ENCODE data around the gene SLC47A1.
"Not testable (repeated sequence)": the region's sequence is repeated elsewhere in the genome, so short reads cannot be mapped to it uniquely, and the experiment has no call there.

Gene SLC47A1

GRCh38 chr17:19561697-19562318, 28.2 kb downstream of the SLC47A1 start:
- no peak for DNase-seq

DNA sequence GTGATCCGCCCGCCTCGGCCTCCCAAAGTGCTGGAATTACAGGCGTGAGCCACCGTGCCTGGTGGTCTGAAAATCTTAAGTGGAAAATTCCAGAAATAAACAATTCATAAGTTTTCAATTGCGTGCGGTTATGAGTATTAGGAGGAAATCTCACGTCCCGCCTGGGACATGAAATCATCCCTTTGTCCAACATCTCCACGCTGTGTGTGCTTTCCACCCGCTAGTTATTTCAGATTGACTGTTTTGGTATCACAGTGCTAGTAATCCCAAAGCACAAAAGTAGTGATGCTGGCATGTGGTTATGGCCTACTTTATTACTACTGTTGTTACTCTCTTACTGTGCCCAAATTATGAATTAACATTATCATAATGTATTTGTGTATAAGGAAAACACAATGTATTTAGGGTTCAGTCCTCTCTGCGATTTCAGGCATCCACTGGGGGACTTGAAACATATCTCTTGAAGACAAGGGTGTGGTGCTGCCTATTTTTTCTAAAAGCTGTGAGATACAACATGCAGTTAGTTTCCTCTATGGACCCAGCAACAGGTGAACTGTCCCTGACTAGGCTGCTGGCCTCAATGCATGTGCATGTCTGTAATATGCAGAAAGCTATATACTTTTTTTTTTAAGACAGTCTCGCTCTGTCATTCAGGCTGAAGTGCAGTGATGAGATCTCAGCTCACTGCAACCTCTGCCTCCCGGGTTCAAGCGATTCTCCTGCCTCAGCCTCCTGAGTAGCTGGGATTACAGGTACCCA, 32.3 kb downstream of the SLC47A1 start:
- DNase-seq: no peak

- DNase-seq: no peak
Observed at GRCh38 chr17:19567216-19568015, 33.8 kb downstream of the SLC47A1 start.

- no peak for DNase-seq
Observed at GRCh38 chr17:19568016-19568350, 34.3 kb downstream of the SLC47A1 start.

- no peak for DNase-seq
Observed at GRCh38 chr17:19569785-19570543, 36.3 kb downstream of the SLC47A1 start.

DNA sequence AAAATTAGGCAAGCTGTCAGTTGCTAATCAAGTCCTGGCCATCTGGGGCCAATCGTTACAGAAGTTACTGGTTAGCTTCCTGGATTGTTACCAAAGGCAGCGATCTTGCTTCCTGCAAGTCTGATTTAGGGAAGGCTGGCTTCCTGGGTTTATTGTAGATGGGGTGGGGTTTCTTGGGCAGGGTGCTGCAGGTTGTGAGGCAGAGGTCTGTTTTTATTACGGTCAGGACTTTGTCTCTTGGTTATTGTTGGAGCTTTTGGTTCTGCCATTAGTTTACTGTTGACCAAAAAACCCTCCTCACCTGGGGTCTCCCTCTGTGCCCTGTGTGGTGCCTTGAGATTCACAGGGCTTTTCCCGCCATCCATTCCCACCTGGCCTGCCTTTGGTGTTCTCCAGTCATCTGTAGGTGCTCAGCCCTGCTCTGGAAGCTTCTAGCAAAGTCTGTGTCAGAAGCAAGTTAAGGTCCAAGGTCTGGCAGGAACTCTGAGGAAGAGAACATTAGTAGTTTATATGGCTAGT, 36.9 kb downstream of the SLC47A1 start:
- DNase-seq: no peak

DNA sequence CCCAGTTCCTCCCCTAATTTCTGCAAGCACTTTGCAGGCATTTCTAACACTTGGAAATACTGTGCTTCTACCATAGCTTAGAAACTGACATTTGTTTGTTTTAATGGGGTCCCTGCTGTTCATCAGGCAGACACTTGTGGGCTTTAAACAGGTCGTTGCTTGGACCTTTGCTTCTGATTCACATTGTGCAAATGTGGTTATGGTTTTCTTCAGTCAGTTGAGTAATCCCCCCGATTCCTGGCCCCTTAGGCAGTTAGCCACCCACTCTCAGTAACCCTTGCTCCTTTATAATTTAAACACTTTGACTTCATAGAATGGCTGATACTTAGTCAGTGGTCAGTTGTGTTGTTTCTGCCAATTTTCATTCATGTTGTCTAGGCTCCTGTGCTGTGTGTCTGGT, 39.4 kb downstream of the SLC47A1 start:
- DNase-seq: no peak

DNA sequence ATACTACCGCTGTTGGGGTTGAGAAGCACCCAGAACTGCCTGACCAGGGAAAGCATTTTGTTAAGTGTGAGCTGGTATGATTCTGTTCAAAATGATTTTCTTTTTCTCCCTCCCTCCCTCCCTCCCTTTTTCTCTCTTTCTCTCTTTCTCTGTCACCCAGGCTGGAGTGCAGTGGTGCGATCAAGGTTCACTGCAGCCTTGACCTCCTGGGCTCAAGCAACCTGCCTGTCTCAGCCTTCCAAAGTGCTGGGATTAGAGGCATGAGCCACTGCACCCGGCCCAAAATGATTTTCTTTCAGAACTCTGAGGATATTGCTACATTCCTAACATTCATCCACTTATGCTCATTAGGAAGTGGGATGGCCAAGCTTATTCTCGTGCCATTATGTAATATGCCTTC, 41.3 kb downstream of the SLC47A1 start:
- DNase-seq: no peak

- no peak for DNase-seq
Observed at GRCh38 chr17:19578545-19578944, 44.9 kb downstream of the SLC47A1 start.

- no peak for DNase-seq
Observed at GRCh38 chr17:19579192-19579761, 45.6 kb downstream of the SLC47A1 start.

DNA sequence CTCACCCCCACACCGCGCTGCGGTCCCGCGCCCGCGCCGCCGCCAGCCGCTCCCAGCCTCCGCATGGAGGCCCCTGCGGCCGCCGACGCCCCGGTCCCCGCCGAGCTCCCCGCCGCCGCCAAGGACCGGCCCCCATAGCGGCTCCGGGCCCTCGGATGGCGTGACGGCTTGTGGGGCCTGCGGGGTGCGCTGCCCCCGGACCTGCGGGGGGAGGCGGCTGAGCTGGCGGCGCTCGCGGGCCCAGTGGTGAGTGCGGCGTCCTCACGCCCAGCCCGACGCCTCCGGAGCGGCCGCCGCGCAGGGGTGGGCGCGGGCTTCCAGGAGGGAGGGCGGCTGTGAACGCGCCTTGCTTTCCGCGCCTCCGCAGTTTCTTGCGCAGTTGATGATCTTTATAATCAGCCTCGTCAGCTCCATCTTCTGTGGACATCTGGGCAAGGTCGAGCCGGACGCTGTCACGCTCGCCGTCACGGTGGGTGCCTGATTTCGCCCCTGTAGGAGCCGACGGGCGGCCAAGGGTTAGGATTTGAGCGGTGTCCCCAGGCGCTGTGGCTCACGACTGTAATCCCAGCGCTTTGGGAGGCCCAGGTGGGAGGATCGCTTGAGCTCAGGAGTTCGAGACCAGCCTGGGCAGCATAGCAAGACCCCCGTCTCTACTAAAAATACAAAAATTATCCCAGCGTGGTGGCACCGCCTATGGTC, 46.4 kb downstream of the SLC47A1 start:
- DNase-seq: no peak

GRCh38 chr17:19580566-19580920, 46.9 kb downstream of the SLC47A1 start:
- not testable (repeated sequence) for DNase-seq

- not testable (repeated sequence) for DNase-seq
Observed at GRCh38 chr17:19582152-19582551, 48.5 kb downstream of the SLC47A1 start.

- no peak for DNase-seq
Observed at GRCh38 chr17:19583871-19584270, 50.2 kb downstream of the SLC47A1 start.

- DNase-seq: no peak
Observed at GRCh38 chr17:19590451-19590850, 56.8 kb downstream of the SLC47A1 start.

GRCh38 chr17:19590912-19591551, 57.4 kb downstream of the SLC47A1 start:
- DNase-seq: no peak

DNA sequence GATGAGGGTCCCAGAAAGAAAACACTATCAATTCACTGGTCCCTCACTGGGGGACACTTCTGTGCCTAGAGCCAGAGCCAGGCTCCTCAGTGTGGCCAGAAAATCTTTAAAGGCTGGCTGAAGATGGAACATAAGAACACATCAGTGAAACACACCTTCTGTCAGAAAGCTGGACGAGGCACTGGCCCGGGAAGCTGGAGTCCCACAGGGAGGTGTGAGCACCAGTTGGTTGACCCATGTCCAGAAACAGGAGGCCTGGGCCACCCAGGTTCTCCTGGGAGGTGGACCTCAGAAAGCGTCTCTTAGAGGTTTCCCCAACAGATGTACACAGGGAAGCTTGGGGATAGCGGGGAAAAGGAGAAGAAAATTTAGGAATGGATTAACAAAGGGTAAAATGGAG, 58.7 kb downstream of the SLC47A1 start:
- no peak for DNase-seq

GRCh38 chr17:19596869-19597268, 63.2 kb downstream of the SLC47A1 start:
- DNase-seq: no peak

GRCh38 chr17:19610311-19610710, 76.7 kb downstream of the SLC47A1 start:
- no peak for DNase-seq

DNA sequence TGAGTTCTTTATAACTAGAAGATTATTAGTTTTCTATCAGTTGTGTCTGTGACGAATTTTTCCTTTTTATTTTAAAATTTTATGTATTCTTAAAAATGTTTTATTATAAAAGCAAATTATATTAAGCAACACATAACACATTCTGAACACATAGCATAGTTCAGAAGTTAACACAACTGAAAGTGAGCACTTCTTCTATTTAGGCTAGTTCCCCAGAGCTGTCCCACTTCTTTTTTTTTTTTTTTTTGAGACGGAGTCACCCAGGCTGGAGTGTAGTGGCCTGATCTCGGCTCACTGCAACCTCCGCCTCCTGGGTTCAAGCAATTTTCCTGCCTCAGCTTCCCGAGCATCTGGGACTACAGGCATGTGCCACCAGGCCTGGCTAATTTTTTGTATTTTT, 77.2 kb downstream of the SLC47A1 start:
- no peak for DNase-seq

DNA sequence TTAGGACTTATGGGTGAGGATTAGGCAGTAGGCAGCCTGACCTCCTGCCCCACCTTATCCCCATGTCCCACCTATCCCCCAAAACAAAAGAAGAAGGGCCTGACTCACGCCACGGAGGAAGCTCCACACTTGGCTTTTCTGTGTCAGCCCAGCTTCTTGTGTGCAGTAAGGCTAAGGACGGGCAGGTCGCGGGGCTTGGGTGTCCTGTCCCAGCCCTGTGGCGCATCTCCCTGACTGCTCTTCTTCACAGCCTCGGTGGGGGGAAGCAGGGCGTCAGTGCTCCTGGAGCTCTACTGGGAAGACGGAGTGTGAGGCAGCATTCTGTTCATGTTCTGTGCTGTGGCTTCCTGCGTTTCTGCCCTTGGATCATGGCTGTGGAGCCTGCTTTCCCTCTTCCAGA, 80.3 kb downstream of the SLC47A1 start:
- no peak for DNase-seq

DNA sequence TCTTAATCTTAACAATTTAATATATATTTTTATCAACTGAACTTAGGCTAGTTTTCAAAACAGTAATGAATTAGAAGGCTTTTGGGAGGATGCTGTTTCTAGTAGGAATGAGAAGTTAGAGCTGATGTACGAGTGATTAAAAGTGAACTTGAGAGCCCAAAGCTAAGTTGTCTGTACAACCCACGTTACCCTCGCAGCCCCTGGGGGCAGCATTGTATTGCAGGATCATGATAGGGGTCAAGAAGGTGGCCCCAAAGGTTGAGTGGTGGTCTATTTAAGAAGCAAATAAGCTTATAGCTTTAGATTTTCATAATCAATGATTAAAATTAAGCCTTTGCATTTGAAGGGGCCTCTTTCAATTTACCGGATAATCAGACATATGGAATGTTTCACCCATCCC, 81.2 kb downstream of the SLC47A1 start:
- DNase-seq: no peak

All from NCI-H187 treated with DMSO at 0.1 percent for 48 hours (cell line).